Left lung (tissue), 10 donors: ENCODE measurements around the gene TM7SF2. TPM values are rescaled to one million over a fixed set of nuclear protein-coding genes. Genes with fewer than 3 reads are reported as not detected.

Experiments used
- ATAC-seq: fragments of 200-7000 bp; cut with Tn5 transposase; one replicate; pipeline ENCODE4 v1.9.1; 2020; ENCODE audit warnings: moderate library complexity
- DNase-seq, 4 donors: peaks; one replicate each; pipeline ENCODE4 v3.0.0-alpha.2; 2013 to 2020
- H3K27ac ChIP-seq, 2 donors: fragments of 200-600 bp; sonication (generic) in 1 of 2; one replicate each; pipeline versions ENCODE4 v1.5.0 to v1.8.0; 2020 to 2021
- H3K27me3 ChIP-seq, 2 donors: fragments of 200-600 bp; sonication (generic) in 1 of 2; one replicate each; pipeline versions ENCODE4 v1.5.0 to v1.8.0; 2020 to 2021
- H3K36me3 ChIP-seq, 2 donors: fragments of 200-600 bp; sonication (generic) in 1 of 2; one replicate each; pipeline versions ENCODE4 v1.5.0 to v1.8.0; 2020 to 2021
- H3K4me1 ChIP-seq, 2 donors: fragments of 200-600 bp; one replicate each; pipeline ENCODE4 v1.8.0; 2021
- H3K4me3 ChIP-seq, 2 donors: fragments of 200-600 bp; sonication (generic) in 1 of 2; one replicate each; pipeline versions ENCODE4 v1.5.0 to v1.8.0; 2020 to 2021; ENCODE audit warnings: mild to moderate bottlenecking in 1 of 2
- H3K9me3 ChIP-seq, 2 donors: fragments of 200-600 bp; sonication (generic) in 1 of 2; one replicate each; pipeline versions ENCODE4 v1.5.0 to v1.8.0; 2020 to 2021
- CTCF ChIP-seq, 2 donors: fragments of 200-600 bp; sonication (generic) in 1 of 2; IDR thresholded peaks; one replicate each; pipeline versions ENCODE4 v1.5.0 to v1.8.0; 2021; ENCODE audit warnings: antibody characterized with exemption in 2 of 2
- intact Hi-C, 2 donors: fragments of 100-400 bp; cut with DNase I; formaldehyde crosslinking; loops; one replicate each; pipeline versions ENCODE4 v1.11.2 to v1.14.2; 2022
- polyA plus RNA-seq, 6 donors: library from polyadenylated mRNA; unstranded; fragments of 120-200 nt; gene quantifications; one replicate each; pipeline ENCODE4 v1.2.1, GENCODE V29; 2013; ENCODE audit not compliant: insufficient read length in 6 of 6
- total RNA-seq, 2 donors: library from RNA; stranded (reverse); fragmentation: NEBNext Ultra II Directional; extraction: Animal tissue kit (Norgen Biotek cat#: 25700); gene quantifications; one replicate each; pipeline ENCODE4 v1.2.1, GENCODE V29; 2021
- donor health status: DM: no; HTN: yes; CAD: no.
- donor health status: DM: no; HTN: no; CAD: no.

The TM7SF2 gene
- total and polyA plus RNA-seq, 8 donors: 16.1 to 41.0 (median 22.5) TPM

- DNase-seq (no peak), ATAC-seq (no peak)
- peak overlapping the region; percentile 71 to 85 for H3K27ac ChIP-seq
- no peaks in the 10 kb centered on the region for H3K9me3 ChIP-seq
- peaks cover 14 to 28% of the 10 kb centered on the region in 2 donors for H3K4me1 ChIP-seq
- intact Hi-C loops: no loop called here
- TF ChIP-seq CTCF (IDR thresholded peaks at IDR 0.05): no peak
- H3K27me3 ChIP-seq: no peaks in the 10 kb centered on the region
- H3K36me3 ChIP-seq: no peaks in the 10 kb centered on the region
- no peak overlapping the region for H3K4me3 ChIP-seq
Observed at GRCh38 chr11:65151331-65151899, 39.7 kb downstream of the TM7SF2 start.

- ATAC-seq: no peak
- no peaks in the 10 kb centered on the region for H3K27me3 ChIP-seq
- H3K4me3 ChIP-seq: no peak overlapping the region
- DNase-seq: no peak
- no peaks in the 10 kb centered on the region for H3K9me3 ChIP-seq
- H3K27ac ChIP-seq: peak overlapping the region in 1 of 2 donors; percentile 85
- intact Hi-C loops: no loop called here
- no peak for TF ChIP-seq CTCF (IDR thresholded peaks at IDR 0.05)
- H3K36me3 ChIP-seq: no peaks in the 10 kb centered on the region
- H3K4me1 ChIP-seq: peaks cover 14 to 28% of the 10 kb centered on the region in 2 donors
Observed at GRCh38 chr11:65152122-65152521, 40.5 kb downstream of the TM7SF2 start.

GRCh38 chr11:65156256-65156655, 44.6 kb downstream of the TM7SF2 start:
- no peak for TF ChIP-seq CTCF (IDR thresholded peaks at IDR 0.05)

GRCh38 chr11:65156926-65157325, 45.3 kb downstream of the TM7SF2 start:
- no peak for TF ChIP-seq CTCF (IDR thresholded peaks at IDR 0.05)

More at GRCh38 chr11:65156256-65156655, 44.6 kb downstream of the TM7SF2 start:
- no peak for DNase-seq
- Histone ChIP-seq H3K27ac (no peak overlapping the region), H3K36me3 (no peaks in the 10 kb centered on the region), H3K4me1 (peaks cover 0 to 7% of the 10 kb centered on the region in 2 donors), H3K27me3 (no peaks in the 10 kb centered on the region), H3K4me3 (no peak overlapping the region), H3K9me3 (no peaks in the 10 kb centered on the region)
- ATAC-seq: no peak
- intact Hi-C loops: no loop called here

GRCh38 chr11:65157336-65157735, 45.7 kb downstream of the TM7SF2 start:
- ATAC-seq (no peak), DNase-seq (no peak)
- TF ChIP-seq CTCF (IDR thresholded peaks at IDR 0.05): no peak
- no peaks in the 10 kb centered on the region for H3K4me1 ChIP-seq
- H3K4me3 ChIP-seq: no peak overlapping the region
- intact Hi-C loops: no loop called here
- no peaks in the 10 kb centered on the region for H3K9me3 ChIP-seq
- H3K27ac ChIP-seq: no peak overlapping the region
- no peaks in the 10 kb centered on the region for H3K27me3 ChIP-seq
- no peaks in the 10 kb centered on the region for H3K36me3 ChIP-seq

More at GRCh38 chr11:65156926-65157325, 45.3 kb downstream of the TM7SF2 start:
- no peaks in the 10 kb centered on the region for H3K36me3 ChIP-seq
- ATAC-seq: no peak
- H3K27me3 ChIP-seq: no peaks in the 10 kb centered on the region
- no peak for DNase-seq
- no peak overlapping the region for H3K4me3 ChIP-seq
- no peaks in the 10 kb centered on the region for H3K9me3 ChIP-seq
- H3K27ac ChIP-seq: no peak overlapping the region
- intact Hi-C loops: no loop called here
- H3K4me1 ChIP-seq: peaks cover 0 to under 1% of the 10 kb centered on the region in 2 donors
